ENCODE results near the gene KAZN. TPM values are rescaled to one million over a fixed set of nuclear protein-coding genes. Genes with fewer than 3 reads are reported as not detected.

Gene KAZN
- total and polyA plus RNA-seq, 4 donors: 17.8 to 54.0 (median 38.4) TPM

DNA sequence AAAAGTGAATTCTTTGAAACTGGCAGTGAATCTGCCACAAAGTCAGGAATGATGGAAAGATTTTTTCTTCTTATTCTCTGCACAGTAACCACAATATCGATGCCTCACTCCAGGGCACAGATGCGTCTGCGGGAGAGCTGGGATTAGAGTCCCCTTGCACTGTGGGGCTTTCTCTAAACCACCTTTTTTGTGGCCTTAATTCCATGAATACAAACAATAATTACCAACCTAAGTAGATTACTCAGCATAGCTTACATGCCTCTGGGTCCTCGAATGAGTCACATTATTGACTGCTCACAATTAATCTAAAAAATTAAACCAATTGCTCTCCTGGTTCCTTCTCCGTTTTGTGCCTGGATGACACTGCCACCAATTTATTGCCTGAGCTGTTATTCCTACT, 125.8 kb downstream of the KAZN start:
- H3K27ac ChIP-seq (ENCODE audit: low read depth, low read length): no peak overlapping the region
- H3K4me1 ChIP-seq (ENCODE audit: control insufficient read depth, insufficient read depth, low read length): peaks cover 5% of the 10 kb centered on the region
- H3K27me3 ChIP-seq (ENCODE audit: control insufficient read depth, insufficient read depth, low read length): no peaks in the 10 kb centered on the region
- H3K4me3 ChIP-seq (ENCODE audit: low read depth, low read length): no peak overlapping the region
- no peaks in the 10 kb centered on the region for H3K9me3 ChIP-seq (ENCODE audit: control insufficient read depth, insufficient read depth, low read length)
- 48% methylated on average over 2 of the region's 5 CpGs for WGBS (ENCODE audit: insufficient coverage)
- DNase-seq (ENCODE audit: low read depth in 4 of 6, low spot score in 6 of 6): no peak
- H3K36me3 ChIP-seq (ENCODE audit: control insufficient read depth, insufficient read depth, low read length): no peaks in the 10 kb centered on the region

DNA sequence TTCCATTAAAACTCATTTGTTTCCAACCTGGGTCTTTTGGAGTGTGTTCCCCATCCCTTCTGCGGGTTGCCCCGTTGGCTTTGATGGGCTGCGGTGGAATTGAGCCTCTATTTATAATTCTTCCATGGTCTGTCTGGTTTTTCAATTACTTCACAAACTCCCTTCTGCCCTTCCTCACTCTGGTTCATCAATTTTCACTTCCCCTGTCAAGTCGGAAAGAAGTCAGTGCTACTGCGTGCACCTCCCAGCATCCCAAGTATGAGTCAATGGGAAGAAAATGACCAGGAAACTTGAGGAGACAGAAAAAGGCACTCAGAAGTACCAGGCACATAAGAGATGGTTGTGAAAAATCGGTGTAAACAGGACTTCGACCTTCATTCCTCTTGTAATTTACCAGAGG, 126.2 kb downstream of the KAZN start:
- H3K4me3 ChIP-seq (ENCODE audit: low read depth, low read length): no peak overlapping the region
- no peak overlapping the region for H3K27ac ChIP-seq (ENCODE audit: low read depth, low read length)

DNA sequence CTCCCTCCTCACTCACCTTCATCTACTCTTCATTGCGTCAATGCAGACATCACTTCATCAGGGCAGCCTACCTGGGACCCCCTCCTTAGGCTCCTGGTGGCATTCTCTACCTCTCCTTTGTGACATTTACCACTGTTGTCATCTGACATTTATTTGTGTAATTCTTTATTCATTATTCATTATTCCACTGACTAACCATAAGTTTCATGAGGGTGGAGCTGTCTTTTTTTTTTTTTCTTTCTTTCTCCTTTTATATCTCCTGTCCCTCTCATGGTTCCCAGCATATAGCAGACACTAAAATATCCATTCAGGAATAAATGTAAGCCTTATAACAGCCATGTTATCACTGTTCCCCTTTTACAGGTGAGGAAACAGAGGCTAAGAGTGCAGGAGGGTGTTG, 126.8 kb downstream of the KAZN start:
- Histone ChIP-seq H3K4me3 (ENCODE audit: low read depth, low read length) (no peak overlapping the region), H3K27me3 (ENCODE audit: control insufficient read depth, insufficient read depth, low read length) (no peaks in the 10 kb centered on the region), H3K9me3 (ENCODE audit: control insufficient read depth, insufficient read depth, low read length) (no peaks in the 10 kb centered on the region), H3K36me3 (ENCODE audit: control insufficient read depth, insufficient read depth, low read length) (no peaks in the 10 kb centered on the region), H3K4me1 (ENCODE audit: control insufficient read depth, insufficient read depth, low read length) (peaks cover 5% of the 10 kb centered on the region), H3K27ac (ENCODE audit: low read depth, low read length) (no peak overlapping the region)
- no peak for DNase-seq (ENCODE audit: low read depth in 4 of 6, low spot score in 6 of 6)
- no CpG with 5 or more reads among the region's 1 CpG for whole genome bisulfite sequencing (ENCODE audit: insufficient coverage)

More for the DNA sequence above, 126.2 kb downstream of the KAZN start:
- no peak for DNase-seq (ENCODE audit: low read depth in 4 of 6, low spot score in 6 of 6)
- H3K4me1 ChIP-seq (ENCODE audit: control insufficient read depth, insufficient read depth, low read length): peaks cover 5% of the 10 kb centered on the region
- H3K9me3 ChIP-seq (ENCODE audit: control insufficient read depth, insufficient read depth, low read length): no peaks in the 10 kb centered on the region
- 40% methylated on average over 2 of the region's 7 CpGs for WGBS (ENCODE audit: insufficient coverage)
- H3K36me3 ChIP-seq (ENCODE audit: control insufficient read depth, insufficient read depth, low read length): no peaks in the 10 kb centered on the region
- H3K27me3 ChIP-seq (ENCODE audit: control insufficient read depth, insufficient read depth, low read length): no peaks in the 10 kb centered on the region

DNA sequence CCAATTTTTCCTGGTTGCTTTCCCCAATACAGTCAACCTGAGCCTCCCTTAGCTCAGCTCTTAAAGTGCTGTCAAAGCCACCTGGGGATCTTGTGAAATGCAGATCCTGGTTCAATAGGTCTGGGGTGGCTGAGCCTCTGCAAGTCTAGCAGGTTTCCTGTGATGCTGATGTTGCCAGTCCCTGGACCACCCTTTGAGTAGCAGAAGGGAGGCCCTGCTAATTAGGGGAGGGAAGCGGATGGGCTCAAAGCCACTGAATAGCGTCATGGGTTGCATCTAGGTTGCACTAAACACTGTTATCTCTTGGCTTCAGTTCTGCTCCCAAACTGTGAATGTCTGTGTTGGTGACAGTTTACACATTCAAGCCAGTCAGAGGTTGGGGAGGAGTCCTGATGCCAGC, 127.2 kb downstream of the KAZN start:
- H3K36me3 ChIP-seq (ENCODE audit: control insufficient read depth, insufficient read depth, low read length): no peaks in the 10 kb centered on the region
- H3K4me3 ChIP-seq (ENCODE audit: low read depth, low read length): no peak overlapping the region
- H3K4me1 ChIP-seq (ENCODE audit: control insufficient read depth, insufficient read depth, low read length): peaks cover 5% of the 10 kb centered on the region
- DNase-seq (ENCODE audit: low read depth in 4 of 6, low spot score in 6 of 6): peak in 1 of 6 donors; percentile 59
- no peaks in the 10 kb centered on the region for H3K27me3 ChIP-seq (ENCODE audit: control insufficient read depth, insufficient read depth, low read length)
- WGBS (ENCODE audit: insufficient coverage): 56% methylated on average over 2 of the region's 2 CpGs
- no peak overlapping the region for H3K27ac ChIP-seq (ENCODE audit: low read depth, low read length)
- H3K9me3 ChIP-seq (ENCODE audit: control insufficient read depth, insufficient read depth, low read length): no peaks in the 10 kb centered on the region

DNA sequence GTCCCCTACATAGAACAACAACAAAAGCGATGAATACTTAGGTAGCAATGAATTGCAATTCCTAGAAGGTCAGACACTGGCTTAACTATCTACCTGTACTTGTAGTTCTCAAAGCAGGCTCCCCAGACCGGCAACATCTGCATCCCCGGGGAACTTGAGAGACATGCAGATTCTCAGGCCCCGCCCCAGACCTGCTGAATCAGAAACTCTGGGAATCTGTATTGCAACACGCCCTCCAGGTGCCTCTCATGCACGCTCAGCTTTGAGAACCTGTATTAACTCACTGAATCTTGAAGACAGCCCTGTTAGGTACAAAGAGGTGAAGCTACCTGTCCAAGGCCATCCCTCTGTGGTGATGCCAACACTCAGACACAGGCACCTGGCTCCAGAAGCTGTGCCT, 128.1 kb downstream of the KAZN start:
- no peak for DNase-seq (ENCODE audit: low read depth in 4 of 6, low spot score in 6 of 6)
- Histone ChIP-seq H3K36me3 (ENCODE audit: control insufficient read depth, insufficient read depth, low read length) (no peaks in the 10 kb centered on the region), H3K27ac (ENCODE audit: low read depth, low read length) (no peak overlapping the region), H3K27me3 (ENCODE audit: control insufficient read depth, insufficient read depth, low read length) (no peaks in the 10 kb centered on the region), H3K4me1 (ENCODE audit: control insufficient read depth, insufficient read depth, low read length) (peaks cover 8% of the 10 kb centered on the region), H3K4me3 (ENCODE audit: low read depth, low read length) (no peak overlapping the region), H3K9me3 (ENCODE audit: control insufficient read depth, insufficient read depth, low read length) (no peaks in the 10 kb centered on the region)
- 81% methylated on average over 4 of the region's 6 CpGs for WGBS (ENCODE audit: insufficient coverage)

DNA sequence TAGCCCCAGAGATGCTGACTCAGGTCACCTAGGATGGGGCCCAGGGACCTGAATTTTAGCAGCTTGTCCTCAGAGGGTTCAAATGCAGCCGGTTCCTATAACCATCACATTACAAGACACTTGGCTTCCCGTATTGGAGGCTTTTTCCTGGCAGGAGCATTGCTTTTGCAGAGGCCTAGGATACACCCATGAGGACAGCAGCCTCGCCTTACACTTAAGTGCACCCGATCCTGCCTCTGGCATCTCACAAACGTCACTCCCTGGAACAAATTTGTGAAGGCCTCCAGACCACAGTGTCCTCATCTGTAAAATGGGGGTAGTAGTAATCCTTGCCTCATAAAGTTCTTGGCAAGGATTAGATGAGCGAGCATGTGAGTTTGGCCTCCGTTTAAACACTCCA, 130.0 kb downstream of the KAZN start:
- 89% methylated on average over 4 of the region's 7 CpGs for WGBS (ENCODE audit: insufficient coverage)
- no peak for DNase-seq (ENCODE audit: low read depth in 4 of 6, low spot score in 6 of 6)
- H3K4me3 ChIP-seq (ENCODE audit: low read depth, low read length): no peak overlapping the region

DNA sequence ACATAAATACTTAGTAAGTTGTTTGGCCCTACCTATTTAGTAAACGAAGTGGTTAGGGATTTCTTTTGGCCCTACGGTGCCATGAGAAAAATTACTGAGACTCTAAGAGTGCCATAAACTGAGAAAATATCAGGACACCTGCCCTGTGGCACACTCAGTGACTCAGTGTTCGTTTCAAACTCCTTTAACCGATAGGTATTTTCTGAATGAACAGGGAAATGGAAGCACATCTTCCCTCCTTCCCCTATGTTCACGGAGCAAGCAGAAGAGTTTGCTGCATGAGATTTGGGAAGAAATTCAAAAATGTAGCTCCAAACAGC, 134.2 kb downstream of the KAZN start:
- H3K36me3 ChIP-seq (ENCODE audit: control insufficient read depth, insufficient read depth, low read length): no peaks in the 10 kb centered on the region
- H3K4me3 ChIP-seq (ENCODE audit: low read depth, low read length): no peak overlapping the region
- no peaks in the 10 kb centered on the region for H3K9me3 ChIP-seq (ENCODE audit: control insufficient read depth, insufficient read depth, low read length)
- no peak overlapping the region for H3K27ac ChIP-seq (ENCODE audit: low read depth, low read length)
- no peak for DNase-seq (ENCODE audit: low read depth in 4 of 6, low spot score in 6 of 6)
- WGBS (ENCODE audit: insufficient coverage): no CpG with 5 or more reads among the region's 5 CpGs
- peaks cover 28% of the 10 kb centered on the region for H3K4me1 ChIP-seq (ENCODE audit: control insufficient read depth, insufficient read depth, low read length)
- no peaks in the 10 kb centered on the region for H3K27me3 ChIP-seq (ENCODE audit: control insufficient read depth, insufficient read depth, low read length)

More for the DNA sequence above, 130.0 kb downstream of the KAZN start:
- Histone ChIP-seq H3K27ac (ENCODE audit: low read depth, low read length) (no peak overlapping the region), H3K4me1 (ENCODE audit: control insufficient read depth, insufficient read depth, low read length) (peaks cover 24% of the 10 kb centered on the region), H3K27me3 (ENCODE audit: control insufficient read depth, insufficient read depth, low read length) (no peaks in the 10 kb centered on the region), H3K36me3 (ENCODE audit: control insufficient read depth, insufficient read depth, low read length) (no peaks in the 10 kb centered on the region), H3K9me3 (ENCODE audit: control insufficient read depth, insufficient read depth, low read length) (no peaks in the 10 kb centered on the region)

DNA sequence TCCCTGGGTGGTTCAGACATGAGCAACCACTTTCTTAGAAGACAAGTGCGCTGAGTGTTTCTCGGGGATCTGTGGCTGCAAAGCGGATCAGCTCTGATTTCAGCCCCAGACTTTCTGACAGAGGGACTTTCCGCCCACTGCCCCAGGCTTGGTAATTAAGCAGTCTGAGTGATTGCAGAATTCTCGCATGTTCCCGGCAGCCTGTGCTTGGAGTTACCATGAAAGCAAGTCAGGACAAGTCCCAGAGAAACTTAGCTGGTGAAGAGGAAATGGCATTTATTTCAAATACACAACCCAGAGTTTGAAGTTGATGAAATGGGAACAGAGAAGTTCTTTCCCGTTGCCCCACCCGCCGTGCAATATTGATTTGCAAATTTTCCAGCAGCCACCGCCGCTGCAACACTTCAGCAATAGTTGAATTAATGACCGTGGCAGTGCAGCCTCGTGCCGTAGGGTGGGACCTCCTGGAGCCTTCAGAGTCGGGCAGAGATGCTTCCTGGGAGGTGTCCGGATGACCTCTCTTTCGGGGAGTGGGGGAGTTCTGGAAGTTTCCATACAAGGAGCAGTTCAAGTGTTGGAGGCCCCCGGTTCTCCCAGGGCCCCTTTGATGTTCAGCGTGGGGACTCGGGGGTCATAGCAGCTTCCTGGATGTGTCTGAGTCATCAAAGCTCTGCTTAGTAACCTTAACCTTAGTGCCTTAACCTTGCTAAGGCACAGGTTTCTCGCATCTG, 134.7 kb downstream of the KAZN start:
- Histone ChIP-seq H3K4me3 (ENCODE audit: low read depth, low read length) (no peak overlapping the region), H3K9me3 (ENCODE audit: control insufficient read depth, insufficient read depth, low read length) (no peaks in the 10 kb centered on the region), H3K27me3 (ENCODE audit: control insufficient read depth, insufficient read depth, low read length) (no peaks in the 10 kb centered on the region), H3K27ac (ENCODE audit: low read depth, low read length) (no peak overlapping the region), H3K4me1 (ENCODE audit: control insufficient read depth, insufficient read depth, low read length) (peaks cover 31% of the 10 kb centered on the region), H3K36me3 (ENCODE audit: control insufficient read depth, insufficient read depth, low read length) (no peaks in the 10 kb centered on the region)
- DNase-seq (ENCODE audit: low read depth in 4 of 6, low spot score in 6 of 6): peak in 2 of 6 donors; percentile 41 to 53
- 27% methylated on average over 18 of the region's 21 CpGs for WGBS (ENCODE audit: insufficient coverage)

DNA sequence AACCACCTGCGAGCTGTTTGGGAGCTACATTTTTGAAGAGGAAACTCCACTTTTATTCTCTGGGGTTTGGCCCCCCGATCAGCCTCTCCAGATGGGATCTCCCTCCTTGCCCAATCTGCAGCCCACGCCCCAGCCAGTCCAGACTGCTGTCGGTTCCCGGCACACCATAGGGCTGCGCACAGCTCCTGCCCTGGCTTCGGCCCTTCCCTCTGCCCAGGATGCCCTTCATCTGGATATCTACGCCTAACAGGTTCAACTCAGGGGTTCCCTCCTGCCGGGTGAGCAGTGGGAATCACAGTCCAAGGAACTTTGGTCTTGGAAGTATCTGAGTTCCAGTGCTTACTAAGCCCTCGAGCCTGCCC, 135.3 kb downstream of the KAZN start:
- no peaks in the 10 kb centered on the region for H3K36me3 ChIP-seq (ENCODE audit: control insufficient read depth, insufficient read depth, low read length)
- peaks cover 34% of the 10 kb centered on the region for H3K4me1 ChIP-seq (ENCODE audit: control insufficient read depth, insufficient read depth, low read length)
- WGBS (ENCODE audit: insufficient coverage): 78% methylated on average over 8 of the region's 10 CpGs
- no peak for DNase-seq (ENCODE audit: low read depth in 4 of 6, low spot score in 6 of 6)
- no peaks in the 10 kb centered on the region for H3K27me3 ChIP-seq (ENCODE audit: control insufficient read depth, insufficient read depth, low read length)
- no peaks in the 10 kb centered on the region for H3K9me3 ChIP-seq (ENCODE audit: control insufficient read depth, insufficient read depth, low read length)
- H3K4me3 ChIP-seq (ENCODE audit: low read depth, low read length): no peak overlapping the region
- no peak overlapping the region for H3K27ac ChIP-seq (ENCODE audit: low read depth, low read length)

DNA sequence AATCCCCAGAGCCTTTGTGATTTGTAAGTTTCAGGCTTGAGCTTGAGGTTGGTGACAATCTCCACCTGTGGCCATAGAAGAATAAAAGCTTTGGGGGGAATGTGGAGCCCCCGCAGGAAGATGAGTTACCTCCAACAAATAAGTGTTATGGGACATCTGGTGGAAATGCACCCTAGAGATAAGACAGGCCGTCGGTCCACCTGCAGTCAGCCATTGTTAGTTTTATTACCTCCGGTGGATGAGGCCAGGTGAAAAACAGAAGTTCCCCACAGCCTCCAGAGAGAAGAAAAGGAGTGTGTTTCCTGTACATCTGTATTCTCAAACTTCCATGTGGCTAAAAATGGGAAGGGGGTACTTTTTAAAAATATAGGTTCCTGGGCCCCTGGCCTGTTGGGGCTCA, 137.4 kb downstream of the KAZN start:
- H3K36me3 ChIP-seq (ENCODE audit: control insufficient read depth, insufficient read depth, low read length): no peaks in the 10 kb centered on the region
- no peak overlapping the region for H3K27ac ChIP-seq (ENCODE audit: low read depth, low read length)
- no peak for DNase-seq (ENCODE audit: low read depth in 4 of 6, low spot score in 6 of 6)
- peaks cover 46% of the 10 kb centered on the region for H3K4me1 ChIP-seq (ENCODE audit: control insufficient read depth, insufficient read depth, low read length)
- H3K9me3 ChIP-seq (ENCODE audit: control insufficient read depth, insufficient read depth, low read length): no peaks in the 10 kb centered on the region
- no peak overlapping the region for H3K4me3 ChIP-seq (ENCODE audit: low read depth, low read length)
- no CpG with 5 or more reads among the region's 4 CpGs for WGBS (ENCODE audit: insufficient coverage)
- no peaks in the 10 kb centered on the region for H3K27me3 ChIP-seq (ENCODE audit: control insufficient read depth, insufficient read depth, low read length)

All from spinal cord (tissue), 10 donors.